GM21723 (cell line): ENCODE measurements around the gene MR1.
A peak's percentile ranks its signal among the peaks of the same experiment; 100 is the strongest.

ENCODE experiments used
- ATAC-seq: cut with Tn5 transposase; IDR thresholded peaks from one replicate; pipeline ENCODE4 v1.9.1; 2021; ENCODE audit warnings: mild to moderate bottlenecking, moderate library complexity; ENCODE audit not compliant: unreplicated experiment

The MR1 gene

GRCh38 chr1:181090641-181091126, 56.9 kb downstream of the MR1 start:
- no peak for ATAC-seq

GRCh38 chr1:181091309-181092040, 57.7 kb downstream of the MR1 start:
- no peak for ATAC-seq

- no peak for ATAC-seq
Observed at GRCh38 chr1:181092056-181092455, 58.3 kb downstream of the MR1 start.

GRCh38 chr1:181092883-181093458, 59.2 kb downstream of the MR1 start:
- ATAC-seq, result no peak

DNA sequence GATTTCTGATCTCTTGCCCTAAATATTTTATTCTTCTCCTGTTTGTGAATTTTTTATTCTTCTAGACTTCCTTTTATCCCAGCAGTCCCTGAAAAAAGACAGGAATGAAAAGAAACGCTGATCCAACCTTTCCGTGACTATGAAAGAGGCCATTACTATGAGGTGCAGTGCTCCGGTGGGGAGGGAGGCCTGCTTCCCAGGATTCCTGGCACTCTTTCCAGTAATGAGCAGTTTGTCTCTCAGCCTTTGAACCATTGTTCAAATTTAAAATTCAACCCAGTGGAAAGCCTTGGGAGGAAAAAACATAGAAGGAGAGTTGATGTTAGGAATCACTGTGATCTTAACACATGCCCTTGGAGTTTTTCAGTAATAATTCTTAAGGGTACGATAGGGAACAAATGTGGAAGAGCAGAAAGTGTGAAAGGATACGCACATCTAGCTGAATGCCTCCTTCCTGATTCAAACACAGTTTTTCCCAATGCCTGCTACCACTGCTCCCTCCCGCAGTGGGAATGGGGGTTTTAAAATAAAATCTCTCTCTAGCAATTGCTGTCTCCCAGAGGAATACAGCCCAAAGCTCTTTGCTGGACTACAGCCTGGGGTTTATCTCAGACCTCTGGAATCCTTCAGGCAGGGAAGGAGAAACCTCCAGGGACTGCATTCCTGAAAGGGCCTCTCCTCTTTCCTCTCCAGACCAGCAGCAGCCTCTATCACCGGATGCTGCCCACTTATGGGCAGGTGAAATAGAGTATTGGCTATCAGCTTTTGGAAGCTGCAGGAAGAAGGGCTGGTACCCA, 60.8 kb downstream of the MR1 start:
- no peak for ATAC-seq

DNA sequence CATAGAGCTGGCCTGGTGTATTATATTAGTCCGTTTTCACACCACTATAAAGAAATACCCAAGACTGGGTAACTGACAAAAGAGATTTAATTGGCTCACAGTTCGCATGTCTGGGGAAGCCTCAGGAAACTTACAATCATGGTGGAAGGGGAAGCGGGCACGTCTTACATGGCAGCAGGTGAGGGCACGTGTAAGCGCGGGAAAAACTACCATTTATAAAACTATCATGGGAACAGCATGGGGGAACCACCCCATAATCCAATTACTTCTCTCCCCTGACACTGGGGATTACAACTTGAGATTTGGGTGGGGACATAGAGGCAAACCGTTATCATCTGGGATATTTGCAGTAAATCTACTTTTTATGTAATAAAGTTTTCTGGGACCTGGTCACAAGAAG, 61.5 kb downstream of the MR1 start:
- no peak for ATAC-seq

DNA sequence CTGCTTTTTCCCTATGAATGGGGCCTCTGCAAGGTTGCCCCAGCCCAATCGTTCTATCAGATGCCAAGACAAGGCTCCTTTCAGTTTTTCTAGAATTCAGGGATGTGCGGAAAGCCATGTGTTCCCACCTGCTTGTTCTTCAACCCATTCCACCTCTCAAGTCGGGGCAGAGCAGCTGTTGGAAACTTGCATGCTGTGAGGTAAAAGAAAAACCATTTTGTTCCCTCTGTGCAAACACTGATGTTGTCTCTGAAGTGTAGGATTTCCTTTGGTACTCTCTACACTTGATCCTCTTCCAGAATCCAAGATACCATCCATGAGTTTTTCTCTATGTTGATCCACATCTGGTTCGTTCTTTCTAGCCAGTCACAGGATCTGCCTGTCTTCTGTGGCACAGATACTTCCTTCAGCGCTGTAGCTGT, 62.0 kb downstream of the MR1 start:
- ATAC-seq, result no peak

DNA sequence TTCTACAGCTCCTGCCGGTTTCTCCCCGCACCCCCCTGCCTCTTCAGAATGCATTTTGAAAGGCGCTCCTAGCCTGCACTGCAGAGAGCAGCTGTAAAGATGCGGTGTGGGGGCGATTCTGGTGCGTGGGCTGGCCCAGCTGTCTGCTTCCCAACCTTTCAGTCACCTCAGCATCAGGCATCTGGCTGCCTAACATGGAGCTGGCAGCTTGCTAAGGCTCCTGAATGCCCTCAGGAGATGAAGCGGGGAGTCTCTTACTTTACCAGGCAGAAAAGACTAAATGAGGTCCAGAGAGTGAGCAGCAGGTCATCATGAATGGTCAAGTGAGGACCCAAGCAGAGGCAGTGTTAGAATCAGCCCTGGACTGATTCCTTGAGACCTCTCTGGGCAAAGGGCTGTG, 63.5 kb downstream of the MR1 start:
- ATAC-seq, result no peak

DNA sequence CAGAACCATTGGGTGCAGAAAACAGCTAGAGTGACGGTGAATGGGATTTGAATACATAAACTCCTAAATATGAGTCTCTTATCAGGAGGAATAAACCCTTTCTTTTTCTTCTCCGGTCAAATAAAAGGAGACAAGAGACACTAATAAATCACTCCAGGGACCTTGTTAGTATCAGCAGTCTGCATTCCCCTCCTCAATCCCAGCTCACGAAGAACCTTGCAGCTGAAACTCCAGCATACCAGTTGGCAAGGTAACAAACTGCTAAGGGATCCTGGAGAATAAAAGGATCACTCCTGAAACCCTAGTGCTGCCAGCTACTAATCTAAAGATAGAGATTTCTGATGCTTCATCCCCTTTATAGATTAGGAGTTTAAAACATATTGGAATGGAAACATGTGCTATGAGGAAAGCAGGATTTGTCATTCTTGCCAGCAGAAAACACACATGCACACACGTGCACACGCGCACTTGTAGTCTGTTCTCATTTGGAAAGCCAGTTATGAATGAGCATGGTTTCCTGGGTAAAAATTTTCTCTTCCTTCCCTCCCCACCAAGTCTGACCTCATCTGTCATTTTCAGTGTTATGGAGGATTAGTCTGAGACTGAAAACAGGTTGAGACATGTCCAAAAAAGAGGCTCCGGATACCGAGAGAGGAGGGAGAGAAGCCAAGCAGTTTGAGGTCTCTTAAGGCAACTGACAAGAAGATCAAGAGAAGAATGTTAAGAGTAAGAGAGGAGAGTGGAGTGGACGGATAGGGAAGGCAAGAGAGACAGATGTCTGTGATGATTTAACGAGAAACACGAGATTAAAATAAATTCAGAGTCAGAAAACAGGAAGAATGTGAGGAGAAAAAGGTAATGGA, 65.6 kb downstream of the MR1 start:
- ATAC-seq, result peak; percentile 69

GRCh38 chr1:181100015-181100905, 66.5 kb downstream of the MR1 start:
- no peak for ATAC-seq

DNA sequence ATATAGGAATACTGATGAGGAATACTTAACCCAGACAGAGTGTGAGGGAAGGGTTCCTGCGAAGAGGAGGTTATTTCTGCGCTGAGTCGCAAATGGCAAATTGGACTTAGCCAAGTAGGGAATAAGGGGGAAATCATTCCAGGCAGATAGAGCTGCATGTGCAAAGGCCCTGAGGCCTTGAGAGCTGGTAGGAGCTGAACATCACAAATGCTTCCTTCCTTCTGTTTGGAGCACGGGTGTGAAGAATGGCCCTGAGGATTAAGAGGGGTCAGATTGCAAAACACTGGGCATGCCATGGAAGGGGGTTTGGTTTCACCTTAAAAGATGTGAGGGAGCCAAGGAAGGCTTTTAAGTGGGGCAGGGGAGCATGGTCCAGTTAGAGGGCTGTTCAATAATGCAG, 67.2 kb downstream of the MR1 start:
- no peak for ATAC-seq

DNA sequence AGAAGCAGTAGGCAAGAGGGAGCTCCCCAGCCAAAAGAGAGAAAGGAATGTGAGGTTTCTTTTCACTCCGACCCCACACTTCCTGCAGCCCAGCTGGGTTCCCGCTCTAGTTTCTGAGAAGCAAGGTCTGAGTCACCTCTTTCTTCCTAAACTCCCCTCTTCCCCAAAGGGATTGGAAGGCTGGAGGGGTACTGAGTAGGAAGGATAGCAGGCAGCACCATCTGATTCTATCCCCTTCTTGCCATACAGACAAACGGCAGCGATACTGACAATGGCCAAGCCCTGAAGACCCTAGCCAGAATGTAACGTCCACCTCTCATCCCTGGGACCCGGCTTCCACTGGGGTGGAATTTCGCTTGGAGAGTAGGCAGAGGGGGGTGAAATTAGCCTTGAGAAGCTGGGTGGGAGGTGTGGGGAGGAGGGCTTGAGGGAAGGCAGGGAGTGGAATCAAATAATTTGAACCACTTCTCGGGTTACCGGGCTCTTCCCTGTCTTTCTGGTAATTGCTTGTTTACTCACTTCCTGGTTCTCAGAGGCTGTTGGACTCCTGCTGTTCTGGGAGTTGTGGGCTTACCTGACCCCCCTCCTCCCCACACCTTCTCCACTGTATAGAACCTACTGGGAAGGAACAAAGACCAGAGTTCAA, 67.9 kb downstream of the MR1 start:
- no peak for ATAC-seq

- no peak for ATAC-seq
Observed at GRCh38 chr1:181102841-181103240, 69.1 kb downstream of the MR1 start.

- no peak for ATAC-seq
Observed at GRCh38 chr1:181103399-181103798, 69.6 kb downstream of the MR1 start.

DNA sequence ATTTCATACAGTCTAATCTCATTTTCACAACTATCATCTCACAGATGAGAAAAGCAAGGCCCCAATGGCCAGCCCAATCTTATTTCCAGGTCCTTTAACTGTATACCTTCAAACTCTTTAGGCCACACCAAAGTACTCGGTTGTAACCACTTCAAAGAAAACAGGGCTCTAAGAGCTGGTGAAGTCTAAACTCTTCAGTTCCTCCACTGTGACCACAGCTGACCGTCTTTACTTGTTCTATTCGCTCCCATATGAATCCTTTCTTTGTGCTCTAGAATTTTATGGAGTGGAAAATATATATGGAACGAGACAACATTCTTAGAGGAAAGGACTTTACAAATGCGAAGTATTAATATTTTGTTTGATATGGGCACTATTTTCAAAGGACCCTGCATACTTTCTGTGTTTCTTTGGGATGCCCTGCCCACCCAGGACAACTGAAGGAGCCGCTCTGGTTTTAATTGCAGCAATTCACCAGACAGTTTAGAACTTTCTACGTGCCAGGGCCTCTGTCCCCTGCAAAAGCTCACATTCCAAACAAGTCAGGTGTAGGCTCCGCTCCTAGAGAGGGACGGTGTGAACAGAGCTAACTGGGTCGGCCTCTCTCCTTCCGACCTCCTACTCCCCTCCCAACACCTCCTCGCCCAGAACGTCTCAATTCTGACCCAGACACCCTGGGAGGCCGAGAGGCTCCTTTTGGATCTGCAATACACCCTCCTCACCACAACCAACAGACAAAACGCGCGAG, 70.4 kb downstream of the MR1 start:
- peak; percentile 11 for ATAC-seq

DNA sequence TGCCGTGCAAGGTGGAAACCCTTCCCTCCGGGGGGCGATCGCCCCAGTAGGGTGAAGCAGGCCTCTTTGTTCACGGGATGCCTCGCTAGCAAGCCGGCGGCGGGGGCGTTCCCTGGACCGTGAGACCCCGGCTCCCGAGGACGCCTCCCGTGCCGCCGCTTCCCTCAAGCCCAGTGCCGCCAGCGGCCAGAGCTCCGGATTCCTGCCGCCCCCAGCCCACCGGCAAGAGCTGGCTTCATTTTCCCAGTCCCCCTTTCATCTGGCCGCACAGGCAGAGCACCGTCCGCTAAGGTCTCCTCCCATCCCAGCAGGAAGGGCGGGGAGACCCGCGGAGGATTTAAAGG, 71.0 kb downstream of the MR1 start:
- ATAC-seq, result no peak

GRCh38 chr1:181105134-181106021, 71.6 kb downstream of the MR1 start:
- ATAC-seq, result peak; percentile 85

- no peak for ATAC-seq
Observed at GRCh38 chr1:181106022-181106312, 72.2 kb downstream of the MR1 start.
